A673 (cell line): ENCODE data around the gene ROR2. TPM values are rescaled to one million over a fixed set of nuclear protein-coding genes. Genes with fewer than 3 reads are reported as not detected.
A peak's percentile ranks its signal among the peaks of the same experiment; 100 is the strongest.

Experiments
- BruUV-seq: library from RNA; stranded (reverse); fragments of 400-500 nt; replicated peaks from 2 replicates; lab custom pipeline; 2021; lab: Mats Ljungman, UMichigan
- CTCF ChIA-PET: fragments of 300-600 bp; sonication (Branson Sonifier 250); formaldehyde crosslinking; loops from one replicate; lab custom pipeline; 2022; ENCODE audit warnings: antibody characterized with exemption; lab: Charles Lee
- POLR2A ChIA-PET: fragments of 300-600 bp; sonication (Branson Sonifier 250); formaldehyde crosslinking; loops from one replicate; lab custom pipeline; 2022; ENCODE audit warnings: antibody characterized with exemption; ENCODE audit not compliant: low non-redundant PET; lab: Charles Lee
- DNase-seq: peaks from one replicate; pipeline ENCODE4 v3.0.0-alpha.2; 2015; ENCODE audit warnings: low spot score
- H3K27ac ChIP-seq: fragments of 200-600 bp; sonication (generic); 2 replicates; pipeline ENCODE4 v1.5.1; 2016; ENCODE audit warnings: mixed run types, low read depth, mild to moderate bottlenecking, mixed read lengths, antibody characterized with exemption, low read length; ENCODE audit not compliant: poor library complexity, severe bottlenecking
- H3K27me3 ChIP-seq: fragments of 200-600 bp; sonication (generic); replicated peaks from 2 replicates; pipeline ENCODE4 v1.6.1; 2017; ENCODE audit warnings: mixed run types, low read depth, mild to moderate bottlenecking, mixed read lengths, antibody characterized with exemption, low read length; ENCODE audit not compliant: insufficient read depth, poor library complexity
- H3K36me3 ChIP-seq: fragments of 200-600 bp; sonication (generic); 2 replicates; pipeline ENCODE4 v1.6.1; 2016; ENCODE audit warnings: mixed run types, mild to moderate bottlenecking, mixed read lengths, antibody characterized with exemption, low read length; ENCODE audit not compliant: insufficient read depth, poor library complexity, severe bottlenecking
- H3K4me1 ChIP-seq: fragments of 200-600 bp; sonication (generic); 2 replicates; pipeline ENCODE4 v1.6.1; 2017; ENCODE audit warnings: mixed run types, mild to moderate bottlenecking, mixed read lengths, antibody characterized with exemption, low read length; ENCODE audit not compliant: insufficient read depth, poor library complexity, severe bottlenecking
- H3K4me3 ChIP-seq: fragments of 200-600 bp; sonication (generic); 2 replicates; pipeline ENCODE4 v1.5.1; 2016; ENCODE audit warnings: low read depth, mixed run types, mild to moderate bottlenecking, mixed read lengths, low read length; ENCODE audit not compliant: poor library complexity, severe bottlenecking
- H3K9me3 ChIP-seq: fragments of 200-600 bp; sonication (generic); 2 replicates; pipeline ENCODE4 v1.6.1; 2016; ENCODE audit warnings: mixed run types, low read depth, mild to moderate bottlenecking, mixed read lengths, antibody characterized with exemption, low read length; ENCODE audit not compliant: poor library complexity, severe bottlenecking
- EZH2 ChIP-seq: fragments of 200-600 bp; sonication (generic); IDR thresholded peaks from 2 replicates; pipeline ENCODE4 v1.6.1; 2017; ENCODE audit warnings: borderline replicate concordance, low read depth, mild to moderate bottlenecking, mixed read lengths, antibody characterized with exemption, low read length; ENCODE audit not compliant: poor library complexity, severe bottlenecking
- intact Hi-C: fragments of 100-400 bp; cut with micrococcal nuclease; formaldehyde crosslinking; loops from one replicate; pipeline ENCODE4 v1.10.0; 2022; ENCODE audit not compliant: unreplicated experiment
- microRNA-seq: library from miRNA; unstranded; fragments of <30 nt; microRNA quantifications from one replicate; pipeline ENCODE4 v1.2.0, GENCODE V29; 2021
- total RNA-seq: library from RNA; stranded (reverse); gene quantifications from 2 replicates; pipeline ENCODE4 v1.2.3, GENCODE V29; 2021
- TF ChIP-seq, protein P1 (sequence below): fragments of 300-800, 200-600 bp; sonication (generic); conservative IDR thresholded peaks from 2 replicates; pipeline ENCODE4 v1.5.1; 2017; ENCODE audit warnings: low read depth, mild to moderate bottlenecking, antibody characterized with exemption, low read length, moderate library complexity, mixed read lengths

ROR2 gene
- total RNA-seq, 1 experiment from 2014 or later: 12.3 TPM

DNA sequence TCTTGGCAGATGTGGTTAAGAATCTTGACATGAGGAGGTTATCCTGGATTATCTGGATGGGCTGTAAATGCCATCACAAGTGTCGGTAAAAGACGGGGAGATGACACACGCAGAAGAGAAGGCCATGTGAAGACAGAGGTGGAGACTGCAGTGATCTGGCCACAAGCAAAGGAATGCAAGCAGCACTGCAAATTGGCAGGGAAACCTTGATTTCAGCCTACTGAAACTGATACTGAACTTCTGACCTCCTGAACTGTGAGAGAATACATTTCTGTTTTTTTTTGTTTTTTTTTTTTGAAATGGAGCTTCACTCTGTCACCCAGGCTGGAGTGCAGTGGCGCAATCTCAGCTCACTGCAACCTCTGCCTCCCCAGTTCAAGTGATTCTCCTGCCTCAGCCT, 433.9 kb downstream of the ROR2 start:
- Histone ChIP-seq H3K4me3 (no peak overlapping the region), H3K9me3 (no peaks in the 10 kb centered on the region), H3K27me3 (no peaks in the 10 kb centered on the region), H3K27ac (no peak overlapping the region), H3K36me3 (no peaks in the 10 kb centered on the region), H3K4me1 (no peaks in the 10 kb centered on the region)
- DNase-seq: no peak
- no TSS peak for BruUV-seq
- TF ChIP-seq EZH2: no peak
- TF ChIP-seq, protein P1, sequence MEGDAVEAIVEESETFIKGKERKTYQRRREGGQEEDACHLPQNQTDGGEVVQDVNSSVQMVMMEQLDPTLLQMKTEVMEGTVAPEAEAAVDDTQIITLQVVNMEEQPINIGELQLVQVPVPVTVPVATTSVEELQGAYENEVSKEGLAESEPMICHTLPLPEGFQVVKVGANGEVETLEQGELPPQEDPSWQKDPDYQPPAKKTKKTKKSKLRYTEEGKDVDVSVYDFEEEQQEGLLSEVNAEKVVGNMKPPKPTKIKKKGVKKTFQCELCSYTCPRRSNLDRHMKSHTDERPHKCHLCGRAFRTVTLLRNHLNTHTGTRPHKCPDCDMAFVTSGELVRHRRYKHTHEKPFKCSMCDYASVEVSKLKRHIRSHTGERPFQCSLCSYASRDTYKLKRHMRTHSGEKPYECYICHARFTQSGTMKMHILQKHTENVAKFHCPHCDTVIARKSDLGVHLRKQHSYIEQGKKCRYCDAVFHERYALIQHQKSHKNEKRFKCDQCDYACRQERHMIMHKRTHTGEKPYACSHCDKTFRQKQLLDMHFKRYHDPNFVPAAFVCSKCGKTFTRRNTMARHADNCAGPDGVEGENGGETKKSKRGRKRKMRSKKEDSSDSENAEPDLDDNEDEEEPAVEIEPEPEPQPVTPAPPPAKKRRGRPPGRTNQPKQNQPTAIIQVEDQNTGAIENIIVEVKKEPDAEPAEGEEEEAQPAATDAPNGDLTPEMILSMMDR: no peak
- POLR2A ChIA-PET: no interaction called here
- CTCF ChIA-PET: no interaction called here
- intact Hi-C loops: no loop called here

DNA sequence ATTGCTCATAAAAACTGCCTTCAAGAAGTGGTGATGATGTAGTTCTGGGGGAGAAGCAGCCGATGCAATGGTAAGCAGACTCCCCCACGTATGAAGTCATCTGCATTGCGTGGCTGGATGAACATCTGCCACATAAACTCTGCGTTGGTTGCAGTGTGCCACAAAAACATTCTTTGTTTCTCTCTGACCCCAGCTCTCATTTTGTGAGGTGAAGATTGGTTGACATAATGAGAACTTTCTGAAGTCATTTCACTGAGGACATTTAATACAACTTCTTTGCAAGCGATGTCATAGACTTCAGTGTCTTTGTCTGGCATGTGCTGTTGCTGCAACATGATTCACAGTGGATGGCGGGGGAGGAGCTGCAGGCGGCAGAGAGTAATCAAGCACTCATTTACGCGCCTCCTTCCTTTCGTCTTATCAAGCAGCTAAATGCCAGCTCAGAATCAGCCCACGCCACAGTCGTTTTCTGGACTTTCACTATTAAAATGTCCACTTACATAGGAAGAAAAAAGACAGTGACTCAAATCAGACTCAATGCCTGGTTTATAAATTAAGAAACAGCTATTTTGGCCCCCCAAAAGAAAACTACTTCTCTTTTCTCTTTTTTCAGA, 434.8 kb downstream of the ROR2 start:
- POLR2A ChIA-PET: no interaction called here
- Histone ChIP-seq H3K4me1 (no peaks in the 10 kb centered on the region), H3K4me3 (no peak overlapping the region), H3K27me3 (no peaks in the 10 kb centered on the region), H3K27ac (no peak overlapping the region), H3K9me3 (no peaks in the 10 kb centered on the region), H3K36me3 (no peaks in the 10 kb centered on the region)
- TF ChIP-seq, protein P1: no peak
- intact Hi-C loops: no loop called here
- peak; percentile 65 for DNase-seq
- no TSS peak for BruUV-seq
- CTCF ChIA-PET: no interaction called here

Small RNAs within 50 kb of the gene (microRNA-seq; reads per million reads assigned to microRNA genes)
- gene MIR3910-1 (not detected), gene MIR3910-2 (not detected)

Other genes with a start within 250 kb of the ROR2 start
- 60.6 and 62.1 TPM in 2 replicates for gene SPTLC1, start 165.2 kb upstream of the ROR2 start, total RNA-seq